ENCODE results near the gene NDUFC1. TPM values are rescaled to one million over a fixed set of nuclear protein-coding genes. Genes with fewer than 3 reads are reported as not detected.
"Not testable (repeated sequence)": the region's sequence is repeated elsewhere in the genome, so short reads cannot be mapped to it uniquely, and the experiment has no call there.

The NDUFC1 gene
- polyA plus RNA-seq (2013, experiment 1 of 2): 81.1 TPM
- polyA plus RNA-seq (2013, experiment 2 of 2): 80.7 TPM

DNA sequence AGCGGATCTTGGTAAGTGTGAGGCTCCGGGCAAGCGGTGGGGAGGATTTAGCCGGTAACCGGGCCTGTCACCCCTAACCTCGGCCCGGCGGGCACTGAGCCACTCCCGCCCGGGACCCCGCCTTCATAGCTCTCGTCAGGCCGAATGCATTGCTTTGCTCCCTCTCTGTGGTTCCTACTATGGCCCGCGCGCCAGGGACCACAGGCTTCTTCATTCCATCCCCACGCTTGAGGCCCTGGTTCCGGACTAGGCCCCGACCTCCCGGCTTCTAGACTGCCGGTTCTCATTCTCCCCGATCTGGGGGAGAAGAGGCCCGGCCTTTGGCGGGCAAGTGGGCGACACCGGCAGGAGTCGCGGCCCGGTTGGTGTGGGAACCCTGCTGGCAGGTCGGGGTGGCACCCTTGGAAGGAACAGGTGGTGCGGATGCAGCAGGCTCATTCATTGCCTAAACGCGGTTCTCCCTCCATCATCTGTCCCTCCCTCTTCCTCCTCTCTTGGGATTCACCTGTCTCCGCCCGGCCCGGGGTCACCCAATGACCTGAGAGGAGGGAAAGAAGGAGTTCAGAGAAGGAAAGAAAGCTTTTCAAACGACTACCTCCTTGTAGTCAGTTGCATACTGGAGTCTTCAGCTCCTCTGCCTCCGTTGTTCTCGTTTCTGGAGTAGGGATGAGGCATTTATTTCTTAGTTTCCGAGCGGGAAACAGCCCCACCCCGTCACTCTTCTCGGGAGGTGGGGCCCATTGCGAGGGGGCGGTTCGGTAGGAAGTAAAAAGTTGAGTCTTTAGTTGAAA lies at the start of gene NDUFC1:
TSS of gene NDUFC1 (minus strand) at position 657 of the 791 bp plus-strand sequence. CDS start 6,679 bp downstream, outside the sequence.
- H3K9ac ChIP-seq (ENCODE audit: low read depth, low read length): peak within 1 kb of the TSS; percentile 94
- H3K27ac ChIP-seq (ENCODE audit: low read depth, low read length): peak within 1 kb of the TSS; percentile 96
- under 1% methylated on average over 38 of the region's 46 CpGs for WGBS
- peaks cover 31% of the 10 kb centered on the region for H3K36me3 ChIP-seq (ENCODE audit: insufficient read depth, low read length)
- H3K4me1 ChIP-seq (ENCODE audit: insufficient read depth, low read length): peaks cover 16% of the 10 kb centered on the region
- H3K9me3 ChIP-seq (ENCODE audit: insufficient read depth, low read depth, low read length): peaks cover 10% of the 10 kb centered on the region; the same call in 1 of the 2 replicates
- H3K4me3 ChIP-seq (ENCODE audit: low read length): peak within 1 kb of the TSS; percentile 100
- no peaks in the 10 kb centered on the region for H3K27me3 ChIP-seq (ENCODE audit: insufficient read depth, low read length)

DNA sequence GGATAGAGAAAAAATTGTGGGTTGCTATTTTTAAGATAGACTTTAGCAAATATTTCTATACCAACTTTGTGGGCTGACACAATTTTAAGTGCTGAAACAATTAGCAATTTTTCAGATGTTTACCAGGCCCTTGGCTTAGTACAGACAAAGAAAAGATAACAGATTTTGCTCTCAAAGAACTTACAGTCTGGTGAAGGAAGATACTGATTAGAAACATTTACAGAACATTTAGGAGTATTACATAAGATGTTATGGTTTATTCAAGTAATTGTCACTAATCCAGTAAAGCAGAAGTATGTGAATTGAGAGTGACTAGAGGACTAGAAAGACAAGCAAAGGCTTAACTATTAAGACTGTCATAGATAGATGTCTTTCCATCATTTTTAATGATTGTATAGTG lies 35.3 kb upstream of the NDUFC1 start:
- Histone ChIP-seq H3K9me3 (ENCODE audit: insufficient read depth, low read depth, low read length) (no peaks in the 10 kb centered on the region), H3K4me3 (ENCODE audit: low read length) (no peak overlapping the region), H3K27ac (ENCODE audit: low read depth, low read length) (no peak overlapping the region), H3K4me1 (ENCODE audit: insufficient read depth, low read length) (no peaks in the 10 kb centered on the region), H3K27me3 (ENCODE audit: insufficient read depth, low read length) (no peaks in the 10 kb centered on the region), H3K36me3 (ENCODE audit: insufficient read depth, low read length) (peaks cover 85% of the 10 kb centered on the region), H3K9ac (ENCODE audit: low read depth, low read length) (no peak overlapping the region)

DNA sequence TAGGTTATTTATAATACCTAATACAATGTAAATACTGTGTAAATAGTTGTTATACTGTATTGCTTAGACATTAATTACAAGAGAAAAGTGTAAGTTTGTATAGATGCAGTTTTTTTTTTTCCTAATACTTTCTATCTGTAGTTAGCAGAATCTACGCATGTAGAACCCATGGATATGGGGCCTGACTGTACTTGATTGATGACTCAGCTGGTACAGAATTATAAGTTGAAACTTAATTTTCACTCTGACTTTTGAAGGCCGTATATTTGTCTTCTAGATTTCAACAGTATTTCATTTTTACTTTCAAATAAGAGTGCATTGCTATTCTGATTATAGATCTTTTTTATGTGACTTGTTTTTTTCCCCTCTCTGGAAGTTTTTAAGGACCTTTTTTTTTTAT lies 30.8 kb upstream of the NDUFC1 start:
- 100% methylated on average over 1 of the region's 2 CpGs for WGBS
- Histone ChIP-seq H3K9ac (ENCODE audit: low read depth, low read length) (no peak overlapping the region), H3K9me3 (ENCODE audit: insufficient read depth, low read depth, low read length) (no peaks in the 10 kb centered on the region), H3K4me1 (ENCODE audit: insufficient read depth, low read length) (peaks cover 14% of the 10 kb centered on the region), H3K27ac (ENCODE audit: low read depth, low read length) (no peak overlapping the region), H3K4me3 (ENCODE audit: low read length) (no peak overlapping the region), H3K27me3 (ENCODE audit: insufficient read depth, low read length) (no peaks in the 10 kb centered on the region), H3K36me3 (ENCODE audit: insufficient read depth, low read length) (peaks cover 43% of the 10 kb centered on the region)

DNA sequence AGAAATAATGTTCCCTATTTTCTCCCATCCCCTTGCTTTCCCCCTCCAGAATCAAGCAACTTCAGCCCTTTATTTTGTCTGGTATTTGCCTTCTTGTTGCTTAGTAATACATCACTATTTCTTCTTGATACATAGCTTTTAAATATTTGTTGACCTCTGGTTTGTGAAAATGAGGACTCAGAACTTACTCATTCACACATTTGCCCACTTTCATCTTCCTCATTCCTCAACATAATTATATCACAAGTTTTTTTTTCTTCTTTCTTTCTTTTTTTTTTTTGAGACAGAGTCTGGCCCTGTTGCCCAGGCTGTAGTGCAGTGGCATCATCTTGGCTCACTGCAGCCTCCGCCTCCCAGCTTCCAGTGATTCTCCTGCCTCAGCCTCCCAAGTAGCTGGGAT lies 28.9 kb upstream of the NDUFC1 start:
- Histone ChIP-seq H3K27me3 (ENCODE audit: insufficient read depth, low read length) (no peaks in the 10 kb centered on the region), H3K4me1 (ENCODE audit: insufficient read depth, low read length) (peaks cover 14% of the 10 kb centered on the region), H3K36me3 (ENCODE audit: insufficient read depth, low read length) (peaks cover 26% of the 10 kb centered on the region), H3K9me3 (ENCODE audit: insufficient read depth, low read depth, low read length) (no peaks in the 10 kb centered on the region), H3K4me3 (ENCODE audit: low read length) (no peak overlapping the region), H3K27ac (ENCODE audit: low read depth, low read length) (no peak overlapping the region), H3K9ac (ENCODE audit: low read depth, low read length) (no peak overlapping the region)
- WGBS: 89% methylated on average over 1 of the region's 1 CpG

DNA sequence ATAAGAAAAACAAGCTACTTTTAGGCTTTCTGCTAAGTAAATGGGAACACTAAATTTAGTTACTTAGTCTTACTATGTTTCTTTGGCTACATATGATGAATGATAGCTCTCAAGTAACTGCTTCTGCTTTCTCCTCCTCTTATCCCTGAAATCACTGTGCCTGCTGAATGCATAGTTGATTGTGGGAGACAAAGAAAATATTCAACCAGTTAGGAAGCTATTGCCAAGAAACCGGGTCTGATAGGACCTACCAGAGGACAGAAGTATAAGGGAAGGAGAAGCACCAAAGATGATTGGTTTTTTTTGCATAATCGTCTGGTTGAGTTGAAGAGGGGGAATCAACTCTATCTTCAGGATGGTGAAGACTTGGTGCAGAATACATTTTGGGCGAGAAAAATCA lies 28.0 kb upstream of the NDUFC1 start:
- no peak overlapping the region for H3K4me3 ChIP-seq (ENCODE audit: low read length)
- peaks cover 17% of the 10 kb centered on the region for H3K36me3 ChIP-seq (ENCODE audit: insufficient read depth, low read length)
- no peak overlapping the region for H3K27ac ChIP-seq (ENCODE audit: low read depth, low read length)
- H3K27me3 ChIP-seq (ENCODE audit: insufficient read depth, low read length): no peaks in the 10 kb centered on the region
- no peaks in the 10 kb centered on the region for H3K9me3 ChIP-seq (ENCODE audit: insufficient read depth, low read depth, low read length)
- 92% methylated on average over 3 of the region's 3 CpGs for WGBS
- H3K9ac ChIP-seq (ENCODE audit: low read depth, low read length): no peak overlapping the region
- peaks cover 16% of the 10 kb centered on the region for H3K4me1 ChIP-seq (ENCODE audit: insufficient read depth, low read length)

DNA sequence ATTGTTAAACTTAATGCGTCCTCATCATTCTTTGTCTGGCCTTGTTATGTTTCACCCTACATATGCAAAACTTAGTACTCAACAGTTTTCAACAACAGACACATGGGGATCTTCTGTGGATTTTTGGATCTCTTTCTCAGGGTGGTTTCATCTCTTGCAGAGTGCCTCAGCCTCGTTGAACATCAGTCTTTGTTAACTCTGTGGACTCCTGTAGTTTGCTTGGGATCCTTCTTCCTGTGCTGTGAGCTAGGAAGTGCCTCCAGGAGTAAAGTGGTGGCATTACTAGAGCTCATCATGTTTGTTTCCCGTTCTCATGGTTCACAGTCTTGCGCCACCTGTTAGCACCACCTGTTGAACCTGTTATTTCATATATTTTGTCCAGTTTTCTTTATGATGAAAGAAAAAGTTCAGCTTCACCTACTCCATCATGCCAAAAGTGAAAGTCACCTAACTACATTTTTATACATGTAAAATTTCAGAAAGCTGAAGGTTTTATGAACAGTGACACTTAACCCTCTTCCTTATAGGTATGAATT lies 27.5 kb upstream of the NDUFC1 start:
- WGBS: 71% methylated on average over 4 of the region's 4 CpGs
- Histone ChIP-seq H3K4me3 (ENCODE audit: low read length) (no peak overlapping the region), H3K27me3 (ENCODE audit: insufficient read depth, low read length) (no peaks in the 10 kb centered on the region), H3K9ac (ENCODE audit: low read depth, low read length) (no peak overlapping the region), H3K36me3 (ENCODE audit: insufficient read depth, low read length) (peaks cover 11% of the 10 kb centered on the region), H3K4me1 (ENCODE audit: insufficient read depth, low read length) (peaks cover 22% of the 10 kb centered on the region), H3K27ac (ENCODE audit: low read depth, low read length) (peak overlapping the region; percentile 15; the same call in 1 of the 2 replicates), H3K9me3 (ENCODE audit: insufficient read depth, low read depth, low read length) (no peaks in the 10 kb centered on the region)

DNA sequence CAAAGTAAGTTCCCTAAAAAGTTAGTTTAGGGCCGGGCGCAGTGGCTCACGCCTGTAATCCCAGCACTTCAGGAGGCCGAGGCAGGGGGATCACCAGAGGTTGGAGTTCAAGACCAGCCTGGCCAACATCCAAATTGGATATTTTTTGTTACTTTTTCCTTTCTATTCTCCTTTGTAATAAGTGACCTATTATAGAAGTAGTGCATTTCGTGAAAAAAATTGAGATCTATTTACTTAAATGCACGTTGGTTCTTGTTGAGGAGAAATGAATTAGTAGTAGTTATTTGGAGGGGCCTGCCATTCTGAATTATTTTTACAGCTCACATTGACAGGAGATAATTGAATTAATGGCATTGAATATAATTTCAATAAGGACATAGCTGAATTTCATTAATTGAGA lies 22.3 kb upstream of the NDUFC1 start:
- Histone ChIP-seq H3K4me1 (ENCODE audit: insufficient read depth, low read length) (peaks cover 18% of the 10 kb centered on the region), H3K9me3 (ENCODE audit: insufficient read depth, low read depth, low read length) (no peaks in the 10 kb centered on the region), H3K27me3 (ENCODE audit: insufficient read depth, low read length) (no peaks in the 10 kb centered on the region), H3K9ac (ENCODE audit: low read depth, low read length) (no peak overlapping the region), H3K27ac (ENCODE audit: low read depth, low read length) (peak overlapping the region; percentile 35; the same call in 1 of the 2 replicates), H3K36me3 (ENCODE audit: insufficient read depth, low read length) (no peaks in the 10 kb centered on the region; the same call in 1 of the 2 replicates), H3K4me3 (ENCODE audit: low read length) (no peak overlapping the region)
- WGBS: 85% methylated on average over 6 of the region's 6 CpGs

DNA sequence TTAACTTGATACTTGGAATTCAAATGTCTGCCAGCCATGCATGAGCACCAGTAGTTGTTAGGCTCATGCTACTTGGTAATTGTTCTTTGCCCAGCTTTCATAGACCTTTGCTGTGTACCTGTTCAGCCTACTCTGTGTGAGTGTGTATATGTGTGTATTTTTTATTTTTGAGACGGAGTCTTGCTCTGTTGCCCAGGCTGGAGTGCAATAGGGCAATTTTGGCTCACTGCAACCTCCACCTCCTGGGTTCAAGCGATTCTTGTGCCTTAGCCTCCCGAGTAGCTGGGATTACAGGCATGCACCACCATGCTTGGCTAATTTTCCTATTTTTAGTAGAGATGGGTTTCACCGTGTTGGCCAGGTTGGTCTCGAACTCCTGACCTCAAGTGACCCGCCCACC lies 20.3 kb upstream of the NDUFC1 start:
- not testable (repeated sequence) for H3K9me3 ChIP-seq (ENCODE audit: insufficient read depth, low read depth, low read length); H3K4me3 ChIP-seq (ENCODE audit: low read length); H3K27me3 ChIP-seq (ENCODE audit: insufficient read depth, low read length); H3K9ac ChIP-seq (ENCODE audit: low read depth, low read length); H3K36me3 ChIP-seq (ENCODE audit: insufficient read depth, low read length); H3K27ac ChIP-seq (ENCODE audit: low read depth, low read length)
- H3K4me1 ChIP-seq (ENCODE audit: insufficient read depth, low read length): peaks cover 12% of the 10 kb centered on the region
- WGBS: 96% methylated on average over 6 of the region's 6 CpGs

DNA sequence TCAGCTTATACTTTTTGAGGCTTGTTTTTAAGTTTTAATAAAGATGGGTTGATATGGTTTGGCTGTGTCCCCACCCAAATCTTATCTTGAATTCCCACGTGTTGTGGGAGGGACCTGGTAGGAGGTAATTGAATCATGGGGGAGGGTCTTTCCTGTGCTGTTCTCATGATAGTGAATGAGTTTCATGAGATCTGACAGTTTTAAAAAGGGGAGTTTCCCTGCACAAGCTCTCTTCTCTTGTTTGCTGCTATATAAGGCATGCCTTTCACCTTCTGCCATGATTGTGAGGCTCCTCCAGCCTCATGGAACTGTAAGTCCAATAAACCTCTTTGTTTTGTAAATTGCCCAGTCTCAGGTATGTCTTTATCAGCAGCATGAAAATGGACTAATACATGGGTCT lies 19.8 kb upstream of the NDUFC1 start:
- not testable (repeated sequence) for H3K27ac ChIP-seq (ENCODE audit: low read depth, low read length); H3K27me3 ChIP-seq (ENCODE audit: insufficient read depth, low read length); H3K9me3 ChIP-seq (ENCODE audit: insufficient read depth, low read depth, low read length); H3K36me3 ChIP-seq (ENCODE audit: insufficient read depth, low read length); H3K4me3 ChIP-seq (ENCODE audit: low read length); H3K9ac ChIP-seq (ENCODE audit: low read depth, low read length)
- 87% methylated on average over 1 of the region's 1 CpG for WGBS
- H3K4me1 ChIP-seq (ENCODE audit: insufficient read depth, low read length): peaks cover 12% of the 10 kb centered on the region

DNA sequence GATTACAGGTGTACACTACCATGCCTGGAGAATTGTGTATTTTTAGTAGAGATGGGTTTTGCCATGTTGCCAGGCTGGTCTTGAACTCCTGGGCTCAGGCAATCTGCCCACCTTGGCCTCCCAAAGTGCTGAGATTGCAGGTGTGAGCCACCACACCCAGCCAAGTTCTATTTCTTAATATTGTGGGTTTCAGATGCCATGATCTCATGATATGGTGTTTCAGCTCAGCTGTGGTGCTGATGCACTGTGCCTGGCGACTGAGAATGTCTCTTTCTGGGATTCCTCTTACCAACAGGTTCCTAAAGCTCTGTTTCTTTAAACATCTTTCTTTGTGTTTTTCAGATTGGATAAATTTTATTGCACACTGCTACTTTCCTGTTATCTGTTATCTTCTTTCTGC lies 17.3 kb upstream of the NDUFC1 start:
- Histone ChIP-seq H3K27ac (ENCODE audit: low read depth, low read length) (no peak overlapping the region), H3K9ac (ENCODE audit: low read depth, low read length) (no peak overlapping the region), H3K36me3 (ENCODE audit: insufficient read depth, low read length) (peaks cover 5% of the 10 kb centered on the region; the same call in 1 of the 2 replicates), H3K9me3 (ENCODE audit: insufficient read depth, low read depth, low read length) (no peaks in the 10 kb centered on the region), H3K4me3 (ENCODE audit: low read length) (no peak overlapping the region), H3K4me1 (ENCODE audit: insufficient read depth, low read length) (peaks cover 25% of the 10 kb centered on the region), H3K27me3 (ENCODE audit: insufficient read depth, low read length) (no peaks in the 10 kb centered on the region)
- whole genome bisulfite sequencing: 93% methylated on average over 1 of the region's 1 CpG

DNA sequence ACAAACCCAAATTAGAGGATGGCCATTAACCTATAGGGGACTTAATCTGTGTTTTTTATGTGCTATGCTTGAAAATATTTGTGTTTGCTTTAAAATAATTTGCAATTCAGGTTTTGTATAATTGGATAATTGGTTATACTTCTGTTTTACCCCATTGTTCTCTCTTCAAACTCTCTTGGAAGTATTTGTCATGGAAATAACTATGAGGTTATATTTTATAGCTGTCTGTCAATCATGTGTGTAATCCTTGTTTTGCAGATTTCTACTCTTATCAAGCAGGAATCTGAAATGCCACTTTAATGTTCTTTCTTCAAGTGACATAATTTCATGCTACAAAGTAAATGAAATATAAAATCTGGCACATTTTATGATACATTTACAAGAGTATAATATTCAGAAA lies 15.4 kb upstream of the NDUFC1 start:
- no peak overlapping the region for H3K27ac ChIP-seq (ENCODE audit: low read depth, low read length)
- no peak overlapping the region for H3K9ac ChIP-seq (ENCODE audit: low read depth, low read length)
- H3K36me3 ChIP-seq (ENCODE audit: insufficient read depth, low read length): peaks cover 5% of the 10 kb centered on the region; the same call in 1 of the 2 replicates
- H3K4me3 ChIP-seq (ENCODE audit: low read length): no peak overlapping the region
- no peaks in the 10 kb centered on the region for H3K9me3 ChIP-seq (ENCODE audit: insufficient read depth, low read depth, low read length)
- H3K27me3 ChIP-seq (ENCODE audit: insufficient read depth, low read length): no peaks in the 10 kb centered on the region
- peaks cover 37% of the 10 kb centered on the region for H3K4me1 ChIP-seq (ENCODE audit: insufficient read depth, low read length)

Data from HUES64 (cell line).